ENCODE data around the gene ADGRG7. TPM values are rescaled to one million over a fixed set of nuclear protein-coding genes. Genes with fewer than 3 reads are reported as not detected.

Gene ADGRG7
- total and polyA plus RNA-seq, 2 of the 13 experiments (the other 11 are each of a cell fraction or from before 2014, with no cell fraction given): not detected

DNA sequence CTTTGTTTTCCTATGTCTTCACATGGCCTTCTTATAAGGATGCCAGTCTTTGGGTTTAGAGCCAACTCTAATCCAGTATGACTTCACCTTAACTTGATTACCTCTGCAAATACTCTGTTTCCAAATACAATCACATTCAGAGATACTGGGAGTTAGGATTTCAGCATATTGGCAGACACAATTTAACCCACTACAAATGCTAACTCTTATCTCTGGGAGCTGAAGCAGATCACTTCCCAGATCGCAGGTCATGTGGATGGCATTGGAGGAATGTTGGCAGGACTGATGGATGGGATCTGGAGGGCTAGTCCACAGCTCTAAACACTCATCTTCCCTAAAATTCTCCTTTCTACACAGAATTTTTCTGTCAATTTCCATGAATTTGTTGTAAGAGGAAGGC, 46.2 kb upstream of the ADGRG7 start:
- TF ChIP-seq, protein P1, sequence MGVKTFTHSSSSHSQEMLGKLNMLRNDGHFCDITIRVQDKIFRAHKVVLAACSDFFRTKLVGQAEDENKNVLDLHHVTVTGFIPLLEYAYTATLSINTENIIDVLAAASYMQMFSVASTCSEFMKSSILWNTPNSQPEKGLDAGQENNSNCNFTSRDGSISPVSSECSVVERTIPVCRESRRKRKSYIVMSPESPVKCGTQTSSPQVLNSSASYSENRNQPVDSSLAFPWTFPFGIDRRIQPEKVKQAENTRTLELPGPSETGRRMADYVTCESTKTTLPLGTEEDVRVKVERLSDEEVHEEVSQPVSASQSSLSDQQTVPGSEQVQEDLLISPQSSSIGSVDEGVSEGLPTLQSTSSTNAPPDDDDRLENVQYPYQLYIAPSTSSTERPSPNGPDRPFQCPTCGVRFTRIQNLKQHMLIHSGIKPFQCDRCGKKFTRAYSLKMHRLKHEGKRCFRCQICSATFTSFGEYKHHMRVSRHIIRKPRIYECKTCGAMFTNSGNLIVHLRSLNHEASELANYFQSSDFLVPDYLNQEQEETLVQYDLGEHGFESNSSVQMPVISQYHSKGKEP (CRISPR knock-in tag; IDR thresholded peaks at IDR 0.05): no peak
- TF ChIP-seq ZNF460 (CRISPR knock-in tag; IDR thresholded peaks at IDR 0.05; ENCODE audit: borderline replicate concordance) (no peak), SATB2 (CRISPR knock-in tag; IDR thresholded peaks at IDR 0.05) (no peak)
- no peak overlapping the region for H2AFZ ChIP-seq (ENCODE audit: low read length)
- no peaks in the 10 kb centered on the region for H4K20me1 ChIP-seq (ENCODE audit: insufficient read depth, low read length)
- no peaks in the 10 kb centered on the region for H3K79me2 ChIP-seq (ENCODE audit: insufficient read depth, low read length)
- ChIA-PET POLR2A (no interaction called here), CTCF (ENCODE audit: low intra/inter-chr PET ratio, low total read pairs) (no interaction called here)
- no peak overlapping the region for H3K4me2 ChIP-seq (ENCODE audit: low read depth, low read length)
- ATAC-seq (no peak), DNase-seq (ENCODE audit: low spot score) (no peak), FAIRE-seq (no peak)
- H3K27me3 ChIP-seq (ENCODE audit: control insufficient read depth in 1 of 2, insufficient read depth in 2 of 2, low read length in 2 of 2): no peaks in the 10 kb centered on the region
- no peak overlapping the region for H3K27ac ChIP-seq (ENCODE audit: extremely low read length, insufficient read depth, low read length)
- no peak overlapping the region for H3K9ac ChIP-seq (ENCODE audit: insufficient read depth, low read depth, low read length)
- H3K9me3 ChIP-seq (ENCODE audit: low read length): no peaks in the 10 kb centered on the region
- in situ Hi-C loops (cut with HindIII; ENCODE audit: extremely low pct_ligation_motif_present, low pct_unique_long_range_greater_than_20kb): no loop called here
- H3K4me1 ChIP-seq (ENCODE audit: insufficient read depth, low read length): no peaks in the 10 kb centered on the region
- H3K4me3 ChIP-seq (replicated peaks in 1 of 3; ENCODE audit: insufficient read depth in 1 of 3, low read depth in 2 of 3, low read length in 3 of 3): no peak overlapping the region
- intact Hi-C loops (cut with micrococcal nuclease; ENCODE audit: unreplicated experiment): no loop called here
- BruUV-seq (replicated peaks): no TSS peak
- 0 out of 5 replicates have a peak, but pooled peaks cover 0 to 4% of the 10 kb centered on the region in 2 experiments for H3K36me3 ChIP-seq (replicated peaks in 1 of 2; ENCODE audit: control insufficient read depth in 1 of 2, insufficient read depth in 2 of 2, low read length in 2 of 2)
- 100% methylated on average over 1 of the region's 1 CpG for WGBS (ENCODE audit: low lambda C conversion rate)

DNA sequence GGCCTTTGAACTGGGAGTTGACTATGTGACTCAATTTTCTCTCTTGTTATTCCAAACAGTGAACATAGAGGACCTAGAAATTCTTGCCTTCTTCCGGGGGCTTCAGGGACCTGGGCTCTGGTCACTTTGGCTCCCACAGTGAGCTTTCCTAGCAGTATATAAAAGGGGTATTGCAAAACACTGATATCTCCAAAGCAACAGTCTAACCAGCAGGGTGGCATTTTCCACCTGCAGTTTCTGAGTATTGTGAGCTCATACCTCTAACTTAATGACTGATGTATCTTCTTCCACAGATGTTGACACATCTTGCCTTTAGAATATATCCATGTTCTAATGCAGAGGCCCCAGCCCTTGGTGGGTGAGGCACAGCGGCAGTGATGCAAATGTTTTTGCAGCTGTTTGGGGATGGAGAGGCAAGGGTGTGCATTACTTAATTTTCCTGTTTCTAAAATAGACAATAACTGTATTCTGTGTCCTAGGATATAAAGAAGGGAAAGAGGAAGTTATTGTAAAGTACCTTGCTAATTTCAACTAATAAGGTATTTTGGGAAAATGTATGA, 45.7 kb upstream of the ADGRG7 start:
- H3K27me3 ChIP-seq (ENCODE audit: control insufficient read depth in 1 of 2, insufficient read depth in 2 of 2, low read length in 2 of 2): no peaks in the 10 kb centered on the region
- H3K36me3 ChIP-seq (replicated peaks in 1 of 2; ENCODE audit: control insufficient read depth in 1 of 2, insufficient read depth in 2 of 2, low read length in 2 of 2): no peaks in the 10 kb centered on the region
- H3K4me1 ChIP-seq (ENCODE audit: insufficient read depth, low read length): no peaks in the 10 kb centered on the region
- H3K27ac ChIP-seq (ENCODE audit: extremely low read length, insufficient read depth, low read length): no peak overlapping the region
- no peak overlapping the region for H2AFZ ChIP-seq (ENCODE audit: low read length)
- in situ Hi-C loops (cut with HindIII; ENCODE audit: extremely low pct_ligation_motif_present, low pct_unique_long_range_greater_than_20kb) (no loop called here), intact Hi-C loops (cut with micrococcal nuclease; ENCODE audit: unreplicated experiment) (loop anchor here (1.0 kb wide), 1 partner anchor 16 kb away; no protein-coding TSS in a partner anchor)
- WGBS (ENCODE audit: low lambda C conversion rate): 86% methylated on average over 2 of the region's 2 CpGs
- H3K79me2 ChIP-seq (ENCODE audit: insufficient read depth, low read length): no peaks in the 10 kb centered on the region
- no peak overlapping the region for H3K9ac ChIP-seq (ENCODE audit: insufficient read depth, low read depth, low read length)
- no peaks in the 10 kb centered on the region for H4K20me1 ChIP-seq (ENCODE audit: insufficient read depth, low read length)
- ATAC-seq: no peak
- CTCF ChIA-PET (ENCODE audit: low intra/inter-chr PET ratio, low total read pairs): no interaction called here
- no peak for FAIRE-seq
- H3K9me3 ChIP-seq (ENCODE audit: low read length): no peaks in the 10 kb centered on the region
- DNase-seq (ENCODE audit: low spot score): no peak
- BruUV-seq (replicated peaks): no TSS peak
- no peak overlapping the region for H3K4me2 ChIP-seq (ENCODE audit: low read depth, low read length)
- H3K4me3 ChIP-seq (replicated peaks in 1 of 3; ENCODE audit: insufficient read depth in 1 of 3, low read depth in 2 of 3, low read length in 3 of 3): no peak overlapping the region
- POLR2A ChIA-PET: no interaction called here
- TF ChIP-seq ZFP36L2 (CRISPR knock-in tag; IDR thresholded peaks at IDR 0.05): no peak
- no peak for TF ChIP-seq PAF1 (CRISPR knock-in tag; IDR thresholded peaks at IDR 0.05)
- TF ChIP-seq PRMT3 (CRISPR knock-in tag; IDR thresholded peaks at IDR 0.05; ENCODE audit: borderline replicate concordance, low read depth): no peak
- TF ChIP-seq, protein P2, sequence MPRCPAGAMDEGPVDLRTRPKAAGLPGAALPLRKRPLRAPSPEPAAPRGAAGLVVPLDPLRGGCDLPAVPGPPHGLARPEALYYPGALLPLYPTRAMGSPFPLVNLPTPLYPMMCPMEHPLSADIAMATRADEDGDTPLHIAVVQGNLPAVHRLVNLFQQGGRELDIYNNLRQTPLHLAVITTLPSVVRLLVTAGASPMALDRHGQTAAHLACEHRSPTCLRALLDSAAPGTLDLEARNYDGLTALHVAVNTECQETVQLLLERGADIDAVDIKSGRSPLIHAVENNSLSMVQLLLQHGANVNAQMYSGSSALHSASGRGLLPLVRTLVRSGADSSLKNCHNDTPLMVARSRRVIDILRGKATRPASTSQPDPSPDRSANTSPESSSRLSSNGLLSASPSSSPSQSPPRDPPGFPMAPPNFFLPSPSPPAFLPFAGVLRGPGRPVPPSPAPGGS (CRISPR knock-in tag; IDR thresholded peaks at IDR 0.05): no peak
- no peak for TF ChIP-seq BRD4 (CRISPR knock-in tag; IDR thresholded peaks at IDR 0.05)
- TF ChIP-seq ZNF33B (CRISPR knock-in tag; IDR thresholded peaks at IDR 0.05): no peak
- no peak for TF ChIP-seq THAP11 (CRISPR knock-in tag; IDR thresholded peaks at IDR 0.05)
- TF ChIP-seq, protein P3, sequence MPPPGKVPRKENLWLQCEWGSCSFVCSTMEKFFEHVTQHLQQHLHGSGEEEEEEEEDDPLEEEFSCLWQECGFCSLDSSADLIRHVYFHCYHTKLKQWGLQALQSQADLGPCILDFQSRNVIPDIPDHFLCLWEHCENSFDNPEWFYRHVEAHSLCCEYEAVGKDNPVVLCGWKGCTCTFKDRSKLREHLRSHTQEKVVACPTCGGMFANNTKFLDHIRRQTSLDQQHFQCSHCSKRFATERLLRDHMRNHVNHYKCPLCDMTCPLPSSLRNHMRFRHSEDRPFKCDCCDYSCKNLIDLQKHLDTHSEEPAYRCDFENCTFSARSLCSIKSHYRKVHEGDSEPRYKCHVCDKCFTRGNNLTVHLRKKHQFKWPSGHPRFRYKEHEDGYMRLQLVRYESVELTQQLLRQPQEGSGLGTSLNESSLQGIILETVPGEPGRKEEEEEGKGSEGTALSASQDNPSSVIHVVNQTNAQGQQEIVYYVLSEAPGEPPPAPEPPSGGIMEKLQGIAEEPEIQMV (CRISPR knock-in tag; IDR thresholded peaks at IDR 0.05; ENCODE audit: low read depth): no peak
- TF ChIP-seq ZNF337 (CRISPR knock-in tag; IDR thresholded peaks at IDR 0.05; ENCODE audit: borderline replicate concordance, low read depth): no peak
- TF ChIP-seq DNMT3B (CRISPR knock-in tag; conservative IDR thresholded peaks at IDR 0.05): no peak
- TF ChIP-seq DMAP1 (CRISPR knock-in tag; IDR thresholded peaks at IDR 0.05): no peak
- TF ChIP-seq ZNF10 (CRISPR knock-in tag; IDR thresholded peaks at IDR 0.05; ENCODE audit: borderline replicate concordance, low read depth): no peak
- TF ChIP-seq ZNF552 (CRISPR knock-in tag; IDR thresholded peaks at IDR 0.05; ENCODE audit: borderline replicate concordance): no peak
